Tibial nerve (tissue), 4 donors: Measurements from ENCODE around the gene KRT14. TPM values are rescaled to one million over a fixed set of nuclear protein-coding genes. Genes with fewer than 3 reads are reported as not detected.
"Not testable (repeated sequence)": the region's sequence is repeated elsewhere in the genome, so short reads cannot be mapped to it uniquely, and the experiment has no call there.

Experiments used
- DNase-seq, 2 donors: peaks; one replicate each; pipeline ENCODE4 v3.0.0-alpha.2; 2019; ENCODE audit warnings: low spot score in 2 of 2
- H3K27ac ChIP-seq, 4 donors: fragments of 200-600 bp; sonication (generic) in 3 of 4; one replicate each; pipeline ENCODE4 v1.5.1; 2017 to 2019; ENCODE audit warnings: mild to moderate bottlenecking in 1 of 4
- H3K27me3 ChIP-seq, 2 donors: fragments of 200-600 bp; sonication (generic) in 1 of 2; one replicate each; pipeline versions ENCODE4 v1.5.1 to v1.6.0; 2017 to 2019
- H3K36me3 ChIP-seq, 3 donors: fragments of 200-600 bp; sonication (generic); one replicate each; pipeline ENCODE4 v1.5.1; 2018 to 2019
- H3K4me1 ChIP-seq, 4 donors: fragments of 200-600 bp; sonication (generic) in 3 of 4; one replicate each; pipeline ENCODE4 v1.5.1; 2017 to 2019
- H3K4me3 ChIP-seq, 4 donors: fragments of 200-600 bp; sonication (generic) in 3 of 4; one replicate each; pipeline ENCODE4 v1.5.1; 2017 to 2019; ENCODE audit warnings: mild to moderate bottlenecking in 1 of 4, moderate library complexity in 1 of 4
- H3K9me3 ChIP-seq, 4 donors: fragments of 200-600 bp; sonication (generic) in 3 of 4; one replicate each; pipeline ENCODE4 v1.5.1; 2017 to 2019
- CTCF ChIP-seq, 5 experiments: fragments of 200-600 bp in 3 of 5; fragments of 450-650 bp in 2 of 5; sonication (generic) in 3 of 5; IDR thresholded peaks; one replicate each; pipeline ENCODE4 v1.5.1; 2016 to 2019; ENCODE audit warnings: antibody characterized with exemption in 5 of 5, mild to moderate bottlenecking in 3 of 5, moderate library complexity in 2 of 5
- EP300 ChIP-seq, 2 donors: sonication (generic); formaldehyde crosslinking; IDR thresholded peaks; one replicate each; pipeline ENCODE4 v1.6.1; 2017; ENCODE audit warnings: antibody characterized with exemption in 2 of 2, mild to moderate bottlenecking in 1 of 2
- POLR2A ChIP-seq, 2 donors: fragments of 450-650 bp; IDR thresholded peaks; one replicate each; pipeline ENCODE4 v1.6.1; 2017; ENCODE audit warnings: antibody characterized with exemption in 2 of 2, mild to moderate bottlenecking in 2 of 2, moderate library complexity in 2 of 2
- WGBS, 2 donors: methylation state at CpG; one replicate each; pipeline ENCODE4 v1.1.5; 2018; 5-methylcytosine and 5-hydroxymethylcytosine counted together
- total RNA-seq, 4 donors: library from RNA; depleted of rRNA; stranded (reverse); fragments of >200 nt; gene quantifications; one replicate each; pipeline ENCODE4 v1.1.0, GENCODE V29; 2016

Gene KRT14
- total RNA-seq, 4 donors from 2014 or later, result 8.4 to 57.8 (median 34.0) TPM

GRCh38 chr17:41629316-41629715 is 42.6 kb upstream of the KRT14 start:
- H3K4me1 ChIP-seq, result peaks cover 0 to under 1% (median under 1%) of the 10 kb centered on the region in 4 donors
- H3K4me3 ChIP-seq, result no peak overlapping the region
- TF ChIP-seq POLR2A (IDR thresholded peaks at IDR 0.05) (no peak), EP300 (IDR thresholded peaks at IDR 0.05) (no peak), CTCF (IDR thresholded peaks at IDR 0.05) (no peak)
- H3K27ac ChIP-seq, result no peak overlapping the region
- H3K9me3 ChIP-seq, result no peaks in the 10 kb centered on the region
- no peaks in the 10 kb centered on the region for H3K27me3 ChIP-seq
- 79 to 85% methylated on average over 10 of the region's 10 CpGs for WGBS, 2 donors
- H3K36me3 ChIP-seq, result no peaks in the 10 kb centered on the region
- DNase-seq, result no peak

- not testable (repeated sequence) for H3K9me3 ChIP-seq, H3K4me1 ChIP-seq, H3K27me3 ChIP-seq, H3K4me3 ChIP-seq, H3K36me3 ChIP-seq, H3K27ac ChIP-seq, DNase-seq
- WGBS, 2 donors, result 89 to 92% methylated on average over 11 of the region's 11 CpGs
Observed at GRCh38 chr17:41628621-41629255, 42.0 kb upstream of the KRT14 start.

GRCh38 chr17:41628073-41628370 is 41.3 kb upstream of the KRT14 start:
- H3K27ac ChIP-seq, H3K36me3 ChIP-seq, DNase-seq, H3K9me3 ChIP-seq, H3K4me3 ChIP-seq, H3K4me1 ChIP-seq, H3K27me3 ChIP-seq: not testable (repeated sequence)
- 60 to 80% methylated on average over 1 of the region's 1 CpG for WGBS, 2 donors

GRCh38 chr17:41627316-41628072 is 40.8 kb upstream of the KRT14 start:
- WGBS, 2 donors, result 88 to 89% methylated on average over 15 to 22 of the region's 23 CpGs
- DNase-seq, result no peak
- Histone ChIP-seq H3K4me1 (no peaks in the 10 kb centered on the region), H3K36me3 (no peaks in the 10 kb centered on the region), H3K27ac (no peak overlapping the region), H3K27me3 (no peaks in the 10 kb centered on the region), H3K4me3 (no peak overlapping the region), H3K9me3 (no peaks in the 10 kb centered on the region)
- TF ChIP-seq CTCF (IDR thresholded peaks at IDR 0.05), result no peak
- no peak for TF ChIP-seq EP300 (IDR thresholded peaks at IDR 0.05)
- TF ChIP-seq POLR2A (IDR thresholded peaks at IDR 0.05), result no peak

- WGBS, 2 donors, result 71 to 72% methylated on average over 5 of the region's 5 CpGs
- H3K27me3 ChIP-seq, H3K27ac ChIP-seq, DNase-seq, H3K9me3 ChIP-seq, H3K4me3 ChIP-seq, H3K36me3 ChIP-seq, H3K4me1 ChIP-seq: not testable (repeated sequence)
Observed at GRCh38 chr17:41626914-41627295, 40.2 kb upstream of the KRT14 start.

- not testable (repeated sequence) for H3K9me3 ChIP-seq, H3K27me3 ChIP-seq, H3K36me3 ChIP-seq, H3K4me3 ChIP-seq, DNase-seq, H3K27ac ChIP-seq, H3K4me1 ChIP-seq
- WGBS, 2 donors, result 89 to 92% methylated on average over 12 to 14 of the region's 17 CpGs
Observed at GRCh38 chr17:41626028-41626913, 39.6 kb upstream of the KRT14 start.

- Histone ChIP-seq H3K27ac (no peak overlapping the region), H3K36me3 (no peaks in the 10 kb centered on the region), H3K4me1 (no peaks in the 10 kb centered on the region), H3K9me3 (no peaks in the 10 kb centered on the region), H3K27me3 (no peaks in the 10 kb centered on the region), H3K4me3 (no peak overlapping the region)
- no peak for DNase-seq
- TF ChIP-seq EP300 (IDR thresholded peaks at IDR 0.05), result no peak
- TF ChIP-seq POLR2A (IDR thresholded peaks at IDR 0.05), result no peak
- TF ChIP-seq CTCF (IDR thresholded peaks at IDR 0.05), result no peak
- 61 to 64% methylated on average over 15 to 16 of the region's 16 CpGs for WGBS, 2 donors
Observed at GRCh38 chr17:41625602-41626001, 38.9 kb upstream of the KRT14 start.
